NT2/D1 (cell line): ENCODE measurements around the gene KCNK17.

Experiments used
- SUZ12 ChIP-seq: IDR thresholded peaks from 2 replicates; pipeline ENCODE4 v1.6.1; 2011; ENCODE audit not compliant: insufficient read length, insufficient read depth; ENCODE audit errors: extremely low read depth
- ZNF274 ChIP-seq: IDR thresholded peaks from 2 replicates; pipeline ENCODE4 v1.6.1; 2011; ENCODE audit warnings: mild to moderate bottlenecking, low read depth, low read length

GRCh38 chr6:39333644-39334438 is 19.6 kb upstream of the KCNK17 start:
- TF ChIP-seq SUZ12 (no peak), ZNF274 (no peak)
